Adrenal gland (tissue), 12 donors: ENCODE data around the gene RNF20. TPM values are rescaled to one million over a fixed set of nuclear protein-coding genes. Genes with fewer than 3 reads are reported as not detected.

Experiments used
- DNase-seq, 7 donors: peaks; one replicate each; pipeline ENCODE4 v3.0.0-alpha.2; 2019 to 2020
- H3K27ac ChIP-seq, 5 donors: fragments of 200-600 bp; sonication (generic) in 4 of 5; 1 replicate in 3 of 5; 2 replicates in 2 of 5; pipeline versions ENCODE4 v1.5.1 to v1.8.0; 2016 to 2020; ENCODE audit warnings: mild to moderate bottlenecking in 1 of 5
- H3K27me3 ChIP-seq: fragments of 200-600 bp; 2 replicates; pipeline ENCODE4 v1.8.0; 2021
- H3K36me3 ChIP-seq, 2 donors: fragments of 200-600 bp; replicated peaks in 1 of 2; 1 replicate in 1 of 2; 2 replicates in 1 of 2; pipeline versions ENCODE4 v1.5.1 to v1.8.0; 2018 to 2022
- H3K4me1 ChIP-seq, 2 donors: fragments of 200-600 bp; replicated peaks in 1 of 2; 1 replicate in 1 of 2; 2 replicates in 1 of 2; pipeline versions ENCODE4 v1.5.1 to v1.8.0; 2018 to 2021
- H3K4me3 ChIP-seq, 4 donors: fragments of 200-600 bp; sonication (generic) in 3 of 4; one replicate each; pipeline ENCODE4 v1.5.1; 2016 to 2018
- H3K9me3 ChIP-seq, 3 donors: fragments of 200-600 bp; sonication (generic) in 1 of 3; replicated peaks in 1 of 3; 1 replicate in 2 of 3; 2 replicates in 1 of 3; pipeline versions ENCODE4 v1.5.1 to v1.8.0; 2016 to 2021
- POLR2A ChIP-seq, 2 donors: fragments of 450-650 bp; IDR thresholded peaks; one replicate each; pipeline ENCODE4 v1.6.1; 2017; ENCODE audit warnings: antibody characterized with exemption in 2 of 2, mild to moderate bottlenecking in 2 of 2, moderate library complexity in 1 of 2
- WGBS, 4 donors: extraction: QIAGEN DNeasy Blood & Tissue Kit in 2 of 4; methylation state at CpG; one replicate each; pipeline versions ENCODE4 v1.1.5 to v1.1.7; 2013 to 2017; 5-methylcytosine and 5-hydroxymethylcytosine counted together
- intact Hi-C, 2 donors: fragments of 100-400 bp; cut with DNase I; formaldehyde crosslinking; loops; one replicate each; pipeline versions ENCODE4 v1.14.1 to v1.15.0; 2022 to 2023
- polyA plus RNA-seq, 3 donors: library from polyadenylated mRNA; stranded (reverse); fragments of 200-250 nt in 2 of 3; fragments of 350-450 nt in 1 of 3; fragmentation: Illumina TruSeq in 1 of 3; extraction: RNeasy Lipid Tissue Mini Kit (QIAGEN cat#74804) in 1 of 3; gene quantifications; one replicate each; pipeline ENCODE4 v1.2.3, GENCODE V29; 2013 to 2014
- total RNA-seq, 9 donors: library from RNA; depleted of rRNA in 4 of 9; stranded (reverse); fragments of >200 nt in 4 of 9; fragments of 120-200 nt in 1 of 9; fragmentation: NEBNext Ultra II Directional in 1 of 9; extraction: Animal tissue kit (Norgen Biotek cat#: 25700) in 1 of 9; gene quantifications; one replicate each; pipeline versions ENCODE4 v1.1.0 to v1.2.4, GENCODE V29; 2013 to 2023
- TF ChIP-seq, protein P1 (sequence below), 6 experiments: fragments of 450-650 bp in 4 of 6; fragments of 200-600 bp in 2 of 6; sonication (generic) in 1 of 6; IDR thresholded peaks; 1 replicate in 5 of 6; 2 replicates in 1 of 6; pipeline versions ENCODE4 v1.5.1 to v1.8.0; 2016 to 2021; ENCODE audit warnings: antibody characterized with exemption in 6 of 6, mild to moderate bottlenecking in 2 of 6, moderate library complexity in 1 of 6
- donor health status: healthy with polysubstance abuse.
- donor health status: Bipolar disorder and iron deficiency.
- donor health status: DM: yes; HTN: yes; CAD: no.
- donor health status: DM: no; HTN: no; CAD: no.
- donor health status: DM: no; HTN: no; CAD: no.
- donor health status: DM: yes; HTN: yes; CAD: no.

The RNF20 gene
- total and polyA plus RNA-seq, 12 donors = 13.5 to 46.8 (median 27.8) TPM

DNA sequence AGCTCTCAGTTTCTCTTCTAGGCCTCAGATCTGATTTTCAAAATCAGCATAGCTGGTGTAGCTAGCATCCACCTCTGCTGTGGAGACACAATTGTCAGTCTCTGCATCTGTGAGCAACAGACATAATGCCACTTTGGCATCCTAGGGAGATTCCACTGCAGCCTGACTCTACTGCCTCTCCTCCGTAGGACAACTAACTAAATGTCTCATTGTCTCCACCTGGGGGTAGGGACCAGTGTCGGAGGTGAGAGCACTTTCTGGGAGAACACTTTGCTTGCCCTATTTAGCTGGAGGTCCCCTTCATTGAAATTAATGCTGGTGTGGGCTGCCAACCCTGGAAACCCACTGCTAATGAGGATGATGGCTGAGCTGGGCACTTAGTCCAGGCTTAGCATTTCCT lies 59.7 kb downstream of the RNF20 start:
- no peak for DNase-seq
- H3K27ac ChIP-seq = no peak overlapping the region
- H3K27me3 ChIP-seq = no peaks in the 10 kb centered on the region
- 64 to 85% (median 79%) methylated on average over 2 of the region's 2 CpGs for WGBS, 4 donors
- no peaks in the 10 kb centered on the region for H3K9me3 ChIP-seq
- no peaks in the 10 kb centered on the region for H3K36me3 ChIP-seq
- intact Hi-C loops = no loop called here
- TF ChIP-seq, protein P1, sequence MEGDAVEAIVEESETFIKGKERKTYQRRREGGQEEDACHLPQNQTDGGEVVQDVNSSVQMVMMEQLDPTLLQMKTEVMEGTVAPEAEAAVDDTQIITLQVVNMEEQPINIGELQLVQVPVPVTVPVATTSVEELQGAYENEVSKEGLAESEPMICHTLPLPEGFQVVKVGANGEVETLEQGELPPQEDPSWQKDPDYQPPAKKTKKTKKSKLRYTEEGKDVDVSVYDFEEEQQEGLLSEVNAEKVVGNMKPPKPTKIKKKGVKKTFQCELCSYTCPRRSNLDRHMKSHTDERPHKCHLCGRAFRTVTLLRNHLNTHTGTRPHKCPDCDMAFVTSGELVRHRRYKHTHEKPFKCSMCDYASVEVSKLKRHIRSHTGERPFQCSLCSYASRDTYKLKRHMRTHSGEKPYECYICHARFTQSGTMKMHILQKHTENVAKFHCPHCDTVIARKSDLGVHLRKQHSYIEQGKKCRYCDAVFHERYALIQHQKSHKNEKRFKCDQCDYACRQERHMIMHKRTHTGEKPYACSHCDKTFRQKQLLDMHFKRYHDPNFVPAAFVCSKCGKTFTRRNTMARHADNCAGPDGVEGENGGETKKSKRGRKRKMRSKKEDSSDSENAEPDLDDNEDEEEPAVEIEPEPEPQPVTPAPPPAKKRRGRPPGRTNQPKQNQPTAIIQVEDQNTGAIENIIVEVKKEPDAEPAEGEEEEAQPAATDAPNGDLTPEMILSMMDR (IDR thresholded peaks at IDR 0.05) = no peak
- no peak for TF ChIP-seq POLR2A (IDR thresholded peaks at IDR 0.05)
- no peak overlapping the region for H3K4me3 ChIP-seq
- H3K4me1 ChIP-seq = no peaks in the 10 kb centered on the region

DNA sequence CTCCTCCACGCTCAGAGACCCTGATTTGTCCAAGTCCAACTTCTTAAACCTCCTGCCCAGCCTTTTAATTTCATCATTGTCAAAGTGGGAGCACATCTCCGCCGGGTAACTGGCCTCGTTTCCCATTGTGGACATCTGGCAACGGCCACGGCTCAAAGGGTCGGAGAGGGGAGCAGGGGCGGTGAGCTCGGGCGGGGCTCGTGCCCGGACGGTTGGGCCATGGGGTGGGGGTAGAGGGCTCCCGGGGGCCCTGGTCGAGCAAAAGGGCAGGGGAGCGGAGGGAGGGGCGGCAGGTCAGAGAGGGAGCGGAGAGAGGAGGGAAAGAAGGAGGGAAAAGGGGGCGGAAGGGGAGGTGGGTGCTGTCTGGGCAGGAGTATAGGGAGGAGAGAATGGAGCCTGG lies 61.1 kb downstream of the RNF20 start, which contains the start of gene PPP3R2:
TSS of gene PPP3R2 (minus strand) at position 174 of the 400 bp plus-strand sequence. CDS start at position 126, 48 bp downstream.
- intact Hi-C loops = no loop called here
- no peak within 1 kb of the TSS for H3K4me3 ChIP-seq
- H3K27me3 ChIP-seq = no peaks in the 10 kb centered on the region
- DNase-seq = no peak
- H3K4me1 ChIP-seq = no peaks in the 10 kb centered on the region
- TF ChIP-seq, protein P1 (IDR thresholded peaks at IDR 0.05) = no peak
- no peak for TF ChIP-seq POLR2A (IDR thresholded peaks at IDR 0.05)
- H3K36me3 ChIP-seq = no peaks in the 10 kb centered on the region
- no peak within 1 kb of the TSS for H3K27ac ChIP-seq
- no peaks in the 10 kb centered on the region for H3K9me3 ChIP-seq
- WGBS, 4 donors = 77 to 90% (median 89%) methylated on average over 19 of the region's 19 CpGs

DNA sequence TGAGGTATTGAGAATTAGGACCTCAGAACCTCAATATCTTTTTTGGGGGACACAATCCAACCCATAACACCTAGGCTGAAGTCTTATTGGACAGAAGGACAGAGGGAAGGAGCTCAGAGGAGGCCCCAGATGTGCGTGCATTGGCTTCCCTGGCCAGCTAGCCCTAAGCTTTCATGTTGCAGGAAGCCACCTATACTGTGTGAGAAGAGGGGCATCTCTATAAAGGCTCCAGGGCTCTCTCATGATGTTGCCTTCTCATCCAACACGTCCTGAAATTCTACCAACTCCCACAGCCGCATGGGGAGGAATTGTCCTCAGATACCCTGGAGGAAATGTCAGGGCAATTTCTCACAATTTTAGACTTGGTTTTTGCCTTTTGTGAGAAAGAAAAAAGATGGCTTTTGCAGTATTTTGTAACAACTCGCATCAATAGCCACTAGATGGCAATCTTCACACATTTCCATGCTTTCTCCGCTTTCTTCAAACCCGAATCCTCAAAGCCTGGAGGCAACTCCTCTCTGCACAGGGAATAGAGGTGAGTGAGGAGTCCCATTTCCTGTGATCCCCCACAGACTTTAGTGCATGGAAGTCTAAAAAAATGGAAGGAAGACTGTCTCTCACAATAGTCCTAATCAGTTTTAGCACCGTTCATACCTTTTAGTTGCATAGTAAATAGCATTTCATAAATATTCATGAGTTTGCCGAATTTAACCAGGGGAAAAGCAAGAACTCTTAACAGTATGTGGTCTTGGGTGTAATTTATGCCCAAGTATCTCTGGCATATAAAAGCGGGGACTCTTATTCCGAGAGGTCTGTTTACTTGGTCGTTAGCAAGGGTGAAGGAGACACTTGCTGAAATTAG lies 68.5 kb downstream of the RNF20 start:
- TF ChIP-seq, protein P1 (IDR thresholded peaks at IDR 0.05) = peak; percentile 50 to 66 (median 58)
- TF ChIP-seq POLR2A (IDR thresholded peaks at IDR 0.05) = no peak

DNA sequence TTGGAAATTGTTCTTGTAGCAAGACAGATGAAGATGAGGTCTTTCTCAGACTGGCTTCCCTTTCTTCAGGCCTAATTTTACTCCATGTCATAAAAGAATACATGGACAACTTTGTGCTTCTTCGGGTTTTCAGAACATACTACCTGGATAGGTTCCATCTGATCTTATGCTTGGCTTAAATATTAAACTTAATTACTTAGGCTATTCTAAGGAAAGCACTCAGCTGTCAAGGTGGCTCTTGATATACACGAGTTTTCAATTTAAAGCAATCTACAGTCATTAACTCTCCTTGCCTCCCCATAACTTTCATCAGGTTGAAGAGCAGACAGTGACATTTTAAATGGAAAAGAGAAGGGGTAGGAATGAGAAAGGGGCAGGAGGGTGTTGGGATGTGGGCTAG lies 70.6 kb downstream of the RNF20 start:
- 60 to 69% (median 62%) methylated on average over 2 of the region's 2 CpGs for WGBS, 4 donors
- intact Hi-C loops = no loop called here
- no peak for TF ChIP-seq POLR2A (IDR thresholded peaks at IDR 0.05)
- TF ChIP-seq, protein P1 (IDR thresholded peaks at IDR 0.05) = no peak

More for the DNA sequence above, 68.5 kb downstream of the RNF20 start:
- Histone ChIP-seq H3K4me1 (no peaks in the 10 kb centered on the region), H3K4me3 (no peak overlapping the region), H3K27me3 (no peaks in the 10 kb centered on the region), H3K36me3 (no peaks in the 10 kb centered on the region), H3K27ac (no peak overlapping the region), H3K9me3 (no peaks in the 10 kb centered on the region)
- intact Hi-C loops = no loop called here
- DNase-seq = peak in 6 of 7 donors; percentile 18 to 32 (median 23)
- 13 to 23% (median 19%) methylated on average over 11 of the region's 11 CpGs for WGBS, 4 donors

More for the DNA sequence above, 70.6 kb downstream of the RNF20 start:
- H3K9me3 ChIP-seq = no peaks in the 10 kb centered on the region
- no peaks in the 10 kb centered on the region for H3K27me3 ChIP-seq
- H3K4me3 ChIP-seq = no peak overlapping the region
- no peaks in the 10 kb centered on the region for H3K4me1 ChIP-seq
- H3K27ac ChIP-seq = no peak overlapping the region
- H3K36me3 ChIP-seq = no peaks in the 10 kb centered on the region
- DNase-seq = no peak
